T-helper 2 cell treated with Interferon-gamma antibody and Interleukin-4, amounts not matched to agents 100 ng/mL and 5 ng/mL, for 36 hours (primary cell): ENCODE measurements around the gene AK2. TPM values are rescaled to one million over a fixed set of nuclear protein-coding genes. Genes with fewer than 3 reads are reported as not detected.
"Not testable (repeated sequence)": the region's sequence is repeated elsewhere in the genome, so short reads cannot be mapped to it uniquely, and the experiment has no call there.

Source experiments
- intact Hi-C: fragments of 100-400 bp; cut with micrococcal nuclease; formaldehyde crosslinking; loops from one replicate; pipeline ENCODE4 v1.15.1; 2023
- total RNA-seq: library from RNA; stranded (reverse); gene quantifications from 2 replicates; pipeline ENCODE4 v1.2.3, GENCODE V29; 2022

The AK2 gene
- total RNA-seq, 1 donor from 2014 or later, result 227 TPM

DNA sequence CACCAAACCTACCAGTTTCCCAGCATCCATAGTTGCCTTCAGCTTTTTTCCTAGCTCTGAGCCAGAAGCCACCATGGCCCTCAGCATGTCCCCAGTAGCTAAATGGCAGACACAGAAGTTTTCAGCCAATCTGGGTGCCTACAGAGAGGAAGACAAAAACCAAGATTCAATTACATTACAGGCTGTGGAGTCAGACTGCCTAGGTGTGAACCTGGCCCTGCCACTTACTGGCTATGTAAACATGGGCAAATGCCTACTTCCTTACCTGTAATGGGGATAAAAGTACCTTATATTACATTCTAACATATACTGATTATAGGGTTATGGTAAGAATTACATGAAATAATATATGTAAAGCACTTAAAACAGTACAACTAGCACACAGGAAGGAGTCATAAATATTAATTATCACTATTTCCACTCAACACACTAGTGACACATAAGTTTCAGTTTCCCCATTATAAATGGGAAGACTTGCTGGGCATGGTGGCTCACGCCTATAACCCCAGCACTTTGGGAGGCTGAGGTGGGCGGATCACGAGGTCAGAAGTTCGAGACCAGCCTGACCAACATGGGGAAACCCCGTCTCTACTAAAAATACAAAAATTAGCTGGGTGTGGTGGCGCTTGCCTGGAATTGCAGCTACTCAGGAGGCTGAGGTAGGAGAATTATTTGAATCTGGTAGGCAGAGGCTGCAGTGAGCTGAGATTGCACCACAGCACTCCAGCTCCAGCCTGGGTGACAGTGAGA, 12.1 kb downstream of the AK2 start:
- intact Hi-C loops, result not testable (repeated sequence)

DNA sequence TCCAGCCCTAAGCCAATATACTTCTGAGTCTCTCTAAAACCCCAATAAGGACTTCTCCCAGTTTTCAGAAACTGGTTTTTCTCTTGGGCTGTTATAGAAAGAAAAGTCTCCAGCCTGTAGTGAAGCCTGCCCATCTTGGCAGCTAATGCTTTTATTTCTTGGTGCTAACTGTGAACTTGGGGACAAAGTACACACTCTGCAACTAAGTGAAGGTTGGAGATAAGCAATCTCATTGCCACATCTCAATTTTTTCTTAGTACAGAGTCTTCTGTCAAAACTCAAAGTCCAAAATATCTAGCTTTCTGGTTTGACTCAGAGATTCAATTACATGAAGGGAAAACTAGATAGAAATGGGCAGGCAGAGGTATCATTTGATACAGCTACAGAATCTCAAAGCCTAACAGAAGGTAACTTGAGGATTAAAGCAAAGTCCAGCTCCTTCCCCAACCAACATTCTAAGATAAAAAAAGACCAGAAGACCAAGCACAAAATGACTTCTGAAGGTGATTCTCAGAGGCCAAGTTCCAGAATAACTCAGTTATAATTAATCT, 14.0 kb downstream of the AK2 start:
- intact Hi-C loops, result no loop called here

DNA sequence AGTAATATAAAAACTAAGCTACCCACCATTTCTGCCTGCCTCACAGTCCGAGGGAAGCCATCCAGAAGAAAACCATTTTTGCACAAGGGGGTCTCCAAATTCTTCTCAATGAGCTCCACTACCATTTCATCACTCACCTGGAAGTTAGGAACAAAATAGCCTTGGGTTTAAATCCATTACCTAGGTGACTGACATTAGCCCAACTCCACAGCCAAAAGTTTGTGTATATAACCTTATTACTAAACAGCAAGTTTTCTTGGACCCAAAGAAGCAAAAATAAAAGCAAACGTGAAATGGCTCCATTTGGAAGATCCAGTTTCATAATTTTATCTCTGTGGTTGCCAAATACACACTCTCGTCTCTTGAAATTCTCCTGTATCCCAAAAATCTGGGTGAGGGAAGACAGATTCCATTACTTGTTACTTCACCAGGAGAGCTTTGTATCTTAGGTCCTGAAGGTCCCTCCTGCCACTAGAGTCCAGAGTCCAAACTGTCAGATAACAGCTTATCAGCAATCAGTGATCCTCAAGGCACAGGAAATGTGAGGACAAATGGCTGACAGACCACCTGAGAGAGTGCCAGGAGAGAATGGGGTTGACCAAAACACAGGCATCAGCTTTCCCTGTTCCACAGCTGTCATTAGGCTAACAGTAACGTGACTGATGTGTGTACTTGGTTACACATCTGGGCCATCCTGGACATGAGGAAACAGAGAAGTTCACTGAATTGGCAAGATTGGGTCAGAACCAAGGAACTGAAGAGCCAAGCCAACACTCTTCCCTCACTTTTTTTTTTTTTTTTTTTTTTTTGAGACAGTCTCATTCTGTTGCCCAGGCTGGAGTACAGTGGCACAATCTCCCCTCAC, 14.9 kb downstream of the AK2 start:
- intact Hi-C loops, result no loop called here

DNA sequence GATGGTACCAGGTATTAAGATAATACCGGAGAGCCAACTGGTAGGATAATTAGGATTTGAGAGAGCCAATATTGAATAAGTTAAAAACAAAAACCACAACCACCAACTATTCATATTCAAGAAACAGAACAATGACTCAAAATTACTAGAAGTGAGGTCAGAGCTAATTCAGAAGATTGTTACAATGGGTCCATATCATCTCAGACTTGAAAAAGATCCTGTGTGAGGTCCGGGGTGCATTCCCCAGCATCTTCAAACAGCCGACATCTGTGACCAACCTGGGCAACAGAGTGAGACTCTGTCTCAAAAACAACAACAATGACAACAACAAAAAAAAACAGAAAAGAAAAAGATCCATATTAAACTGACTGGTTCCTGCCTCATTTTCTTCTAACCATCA, 18.6 kb downstream of the AK2 start:
- intact Hi-C loops, result no loop called here

DNA sequence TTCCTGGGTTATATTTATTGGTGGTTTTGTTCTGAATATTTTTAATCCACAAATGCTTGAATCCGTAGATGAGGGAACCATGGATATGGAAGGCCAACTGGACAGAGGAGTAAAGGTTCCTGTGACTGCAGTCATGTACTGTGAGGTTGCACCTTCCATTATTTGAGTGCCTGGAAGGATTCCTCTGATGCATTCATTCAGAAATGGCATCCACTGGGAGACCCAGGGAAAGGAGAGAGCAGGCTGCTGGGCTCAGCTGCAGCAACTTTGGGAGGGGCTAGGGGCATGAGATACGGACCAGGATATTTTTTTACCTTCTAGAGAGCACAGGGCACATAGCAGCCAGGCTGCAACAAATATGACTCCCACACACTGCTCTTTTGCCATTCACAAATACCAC, 19.5 kb downstream of the AK2 start:
- intact Hi-C loops, result no loop called here

DNA sequence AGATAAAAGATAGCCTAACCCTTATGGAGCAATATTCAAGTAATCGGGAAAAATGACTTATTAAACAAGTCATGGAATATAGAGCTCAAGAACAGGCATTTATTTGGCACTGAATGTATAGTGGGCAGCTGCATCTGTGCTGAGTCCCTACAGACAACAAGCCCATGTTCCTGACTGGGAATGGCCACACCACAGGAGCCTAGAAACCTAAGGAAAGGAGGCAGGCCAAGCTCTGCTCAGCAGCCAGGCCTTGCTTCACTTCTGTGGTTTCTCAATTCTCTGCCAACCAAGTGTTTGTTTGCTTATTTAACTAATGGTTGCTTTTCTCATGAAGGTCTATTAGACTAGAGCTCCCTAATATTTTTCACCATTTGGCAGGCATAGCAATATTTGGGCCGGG, 21.5 kb downstream of the AK2 start:
- intact Hi-C loops, result no loop called here

DNA sequence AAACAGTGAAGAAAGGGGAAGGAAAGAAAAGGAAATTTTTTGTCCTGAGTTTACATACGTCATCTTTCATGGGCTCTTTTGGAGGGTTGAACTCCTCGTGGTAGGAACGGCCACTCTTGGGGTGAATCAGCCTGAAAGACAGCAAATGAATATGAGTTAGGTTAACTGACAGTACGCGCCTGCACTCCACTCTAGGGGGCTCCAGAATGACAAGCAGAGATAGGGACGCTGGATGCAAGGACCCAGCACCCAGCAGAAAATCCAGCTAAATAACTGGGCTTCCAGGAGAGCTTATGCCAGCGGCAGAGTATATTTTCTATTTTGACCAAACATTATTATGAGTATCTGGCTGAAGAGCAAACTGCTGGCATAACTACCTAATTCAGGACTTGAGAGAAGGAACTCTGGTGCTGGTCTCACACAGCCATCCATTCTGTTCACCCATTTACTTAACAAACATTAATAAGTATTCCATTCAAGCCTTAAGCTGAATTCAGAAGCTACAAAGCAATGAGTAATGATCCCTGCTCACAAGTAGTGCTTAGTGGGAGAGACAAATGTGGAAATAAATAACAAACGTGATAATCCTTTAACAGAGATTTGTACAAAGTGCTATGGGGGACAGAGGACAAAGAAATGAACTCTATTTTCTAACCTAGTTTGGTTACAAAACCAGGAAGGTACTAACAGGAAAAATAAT, 22.1 kb downstream of the AK2 start:
- intact Hi-C loops, result no loop called here

DNA sequence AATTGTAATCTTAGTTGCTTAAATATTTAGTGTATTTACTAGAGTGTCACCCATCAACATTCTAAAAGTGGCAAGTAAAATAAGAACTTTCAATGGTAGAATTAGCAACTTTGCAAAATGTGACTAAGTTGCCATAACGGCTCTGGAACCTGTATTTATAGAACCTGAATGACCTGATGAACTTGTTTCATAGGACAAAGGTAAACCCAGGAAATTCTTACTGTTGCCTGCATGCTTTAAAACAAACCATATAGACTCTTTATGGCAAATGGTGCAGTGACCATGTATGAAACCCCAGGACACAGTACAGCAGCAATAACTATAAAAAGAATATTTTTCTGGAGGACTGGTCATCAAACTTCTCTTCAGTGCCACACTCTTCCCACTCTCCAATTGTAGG, 22.9 kb downstream of the AK2 start:
- intact Hi-C loops, result no loop called here

DNA sequence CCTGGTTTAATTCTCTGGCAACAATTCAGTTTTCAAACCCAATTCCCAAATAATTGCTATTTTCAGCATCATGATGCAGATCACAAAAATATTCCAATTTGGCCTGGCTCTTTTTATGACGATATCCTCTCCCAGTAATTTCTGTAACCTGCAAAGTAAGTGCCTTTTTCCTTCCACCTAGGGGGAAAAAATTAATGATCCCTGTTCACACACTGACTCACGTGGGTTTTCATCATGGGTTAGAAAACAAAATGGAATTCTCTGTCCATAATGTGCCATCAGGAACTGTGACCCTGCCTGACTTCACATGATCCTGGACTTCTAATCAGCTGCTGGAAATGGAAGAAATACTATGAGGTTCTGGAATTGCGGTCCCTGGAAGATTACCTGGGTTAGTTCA, 24.5 kb downstream of the AK2 start:
- intact Hi-C loops, result no loop called here

DNA sequence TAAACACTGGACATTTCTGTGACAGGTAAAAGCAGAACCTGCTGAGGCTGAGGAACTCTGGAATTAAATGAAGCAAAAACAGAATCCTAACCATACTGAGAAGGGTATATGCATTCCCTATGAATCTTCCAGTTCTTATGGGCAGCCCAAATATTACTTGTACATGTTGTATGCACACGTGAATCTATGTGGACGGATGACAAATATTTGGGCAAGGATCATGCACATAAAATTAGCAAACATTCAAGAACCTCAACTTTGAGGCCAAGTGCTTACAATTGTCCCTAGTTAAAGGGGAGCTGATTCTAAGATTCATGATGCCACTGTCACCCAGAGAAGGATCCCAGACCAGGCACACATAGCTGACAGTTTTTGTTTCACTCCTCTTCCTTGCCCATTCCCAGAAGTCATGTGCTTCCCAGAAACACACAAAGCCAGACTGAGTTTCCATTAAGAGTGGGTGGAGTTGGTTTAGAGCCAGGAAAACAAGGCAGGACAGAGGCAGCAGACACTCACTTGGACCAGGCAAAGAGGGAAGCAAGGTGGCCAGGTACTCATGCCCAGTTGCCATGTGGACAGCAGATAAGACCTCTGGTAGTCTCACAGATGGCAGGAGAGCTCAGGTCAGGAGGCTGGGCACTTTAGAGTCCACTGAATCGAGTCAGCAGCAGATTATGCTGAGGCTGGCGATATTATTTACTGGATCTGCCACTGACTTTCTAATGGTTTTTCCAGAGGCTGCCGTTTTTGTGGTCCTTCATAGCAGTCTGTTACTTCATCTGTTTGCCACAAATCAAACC, 25.6 kb downstream of the AK2 start:
- intact Hi-C loops, result no loop called here

DNA sequence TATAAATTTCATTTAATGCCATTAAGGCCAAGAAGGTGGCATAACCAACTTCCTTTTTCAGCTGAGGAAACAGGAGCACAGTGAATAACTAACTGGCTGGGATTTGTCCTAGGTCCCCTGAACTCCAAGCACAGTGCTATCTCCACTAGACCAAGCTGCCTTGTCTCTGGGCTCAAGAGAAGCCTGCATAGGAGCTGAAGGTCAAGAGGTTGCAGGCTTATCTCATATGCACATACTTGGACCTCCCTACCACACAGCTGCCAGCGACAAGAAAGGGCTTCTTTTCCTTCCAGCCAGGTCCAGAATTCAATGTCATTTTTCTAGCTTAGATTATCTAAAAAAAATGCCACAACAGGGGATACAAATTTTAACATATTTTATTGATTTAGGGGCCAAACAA, 27.1 kb downstream of the AK2 start:
- intact Hi-C loops, result no loop called here

DNA sequence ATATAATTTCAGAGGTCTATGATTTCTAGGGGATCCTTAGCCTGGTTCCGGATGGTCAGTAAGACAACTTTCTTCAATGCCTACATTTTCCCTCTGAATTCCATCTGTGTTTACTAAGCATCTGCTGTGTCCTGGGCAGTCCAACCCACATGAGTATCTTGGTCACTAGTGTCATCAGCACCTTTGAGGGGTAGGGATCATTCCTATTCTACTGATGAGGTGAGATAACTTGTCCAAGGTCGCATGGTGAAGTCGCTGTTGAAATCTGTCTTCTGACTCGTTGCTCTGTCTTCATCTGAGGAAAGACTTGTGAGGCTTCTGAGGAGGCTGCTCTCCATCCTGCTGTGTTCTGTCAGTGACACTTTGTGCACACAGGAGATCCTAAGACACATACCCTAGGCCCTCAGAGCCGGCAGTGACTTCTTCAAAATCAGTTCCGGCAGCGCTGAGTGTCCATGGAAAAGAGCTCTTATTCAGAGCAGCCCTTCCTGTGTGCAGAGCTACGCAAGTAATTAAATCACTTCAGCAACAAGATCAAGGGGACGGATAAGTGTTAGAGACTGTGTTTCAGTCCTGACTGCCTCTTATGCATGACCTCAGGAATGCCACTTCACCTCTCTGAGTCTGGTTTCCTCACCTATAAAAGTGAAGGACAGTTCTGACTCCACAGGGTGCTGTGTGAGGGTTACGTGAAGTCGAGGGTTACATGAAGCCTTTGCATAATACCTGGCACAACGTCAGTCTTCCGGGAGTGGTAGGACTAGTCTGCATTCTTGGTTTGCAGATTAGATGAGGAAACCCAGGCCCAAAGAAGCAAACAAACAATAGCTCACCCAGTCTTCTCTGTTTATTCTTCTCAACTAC, 28.4 kb downstream of the AK2 start:
- intact Hi-C loops, result no loop called here

DNA sequence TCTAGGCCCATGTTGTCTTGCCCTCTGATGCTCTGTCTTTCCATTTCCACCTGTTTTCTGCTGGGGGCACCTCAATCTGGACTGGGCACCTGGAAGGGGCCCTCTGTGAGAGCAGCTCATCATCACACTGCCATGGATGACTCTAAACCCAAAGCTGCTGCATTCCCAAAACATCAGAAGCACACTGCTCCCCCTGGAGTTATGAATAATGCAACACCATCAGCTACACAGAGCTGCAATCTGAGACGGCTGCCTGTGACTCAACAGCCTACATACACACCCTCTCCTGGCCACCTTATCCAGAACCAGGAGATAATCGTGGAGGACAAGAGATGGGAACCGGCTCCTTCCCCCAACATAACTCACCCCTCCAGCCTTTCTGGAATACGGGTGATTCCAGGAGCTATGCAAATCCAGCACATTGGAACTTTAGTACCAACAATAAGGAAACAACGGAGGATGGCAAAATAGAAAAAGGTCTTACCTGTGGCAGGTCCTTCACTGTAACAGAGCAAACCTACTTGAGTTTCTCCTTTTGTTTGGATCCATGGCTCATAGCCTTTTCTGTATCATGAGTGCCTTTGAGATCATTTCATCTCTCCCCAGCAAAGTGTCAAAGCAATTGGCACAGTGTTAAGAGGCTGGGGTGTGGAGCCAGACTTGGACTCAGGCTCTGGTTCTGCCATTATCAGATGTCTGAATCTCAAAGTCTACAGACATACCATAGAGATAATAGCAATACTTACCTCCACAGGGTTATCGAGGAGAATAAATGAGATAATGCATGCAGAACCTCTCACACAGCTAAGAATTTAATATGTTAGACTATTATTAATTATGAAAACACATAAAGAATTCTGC, 29.3 kb downstream of the AK2 start:
- intact Hi-C loops, result loop anchor here (1.0 kb wide), 1 partner anchor 74 kb away; no protein-coding TSS in a partner anchor

DNA sequence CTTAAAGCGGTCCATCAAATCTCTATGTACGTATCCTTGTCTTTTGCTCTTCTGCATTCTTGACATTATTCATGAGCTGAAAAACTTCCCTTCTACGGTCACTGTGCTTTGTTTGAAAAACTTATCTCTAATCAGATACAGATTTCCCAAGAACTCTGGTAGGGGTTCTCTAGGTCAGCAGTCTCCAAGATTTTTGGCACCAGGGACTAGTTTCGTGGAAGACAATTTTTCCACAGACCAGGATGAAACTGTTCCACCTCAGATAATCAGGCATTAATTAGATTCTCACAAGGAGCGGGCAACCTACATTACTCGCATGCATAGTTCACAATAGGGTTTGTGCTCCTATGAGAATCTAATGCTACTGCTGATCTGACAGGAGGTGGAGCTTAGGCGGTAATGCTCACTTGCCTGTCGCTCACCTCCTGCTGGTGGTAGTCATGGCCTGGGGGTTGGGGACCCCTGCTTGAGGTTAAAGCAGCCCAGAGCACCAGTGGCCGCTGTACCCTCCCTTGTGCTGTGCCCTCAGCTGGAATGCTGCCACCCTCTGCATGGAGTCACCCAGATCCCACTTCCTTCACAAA, 30.8 kb downstream of the AK2 start:
- intact Hi-C loops, result no loop called here

DNA sequence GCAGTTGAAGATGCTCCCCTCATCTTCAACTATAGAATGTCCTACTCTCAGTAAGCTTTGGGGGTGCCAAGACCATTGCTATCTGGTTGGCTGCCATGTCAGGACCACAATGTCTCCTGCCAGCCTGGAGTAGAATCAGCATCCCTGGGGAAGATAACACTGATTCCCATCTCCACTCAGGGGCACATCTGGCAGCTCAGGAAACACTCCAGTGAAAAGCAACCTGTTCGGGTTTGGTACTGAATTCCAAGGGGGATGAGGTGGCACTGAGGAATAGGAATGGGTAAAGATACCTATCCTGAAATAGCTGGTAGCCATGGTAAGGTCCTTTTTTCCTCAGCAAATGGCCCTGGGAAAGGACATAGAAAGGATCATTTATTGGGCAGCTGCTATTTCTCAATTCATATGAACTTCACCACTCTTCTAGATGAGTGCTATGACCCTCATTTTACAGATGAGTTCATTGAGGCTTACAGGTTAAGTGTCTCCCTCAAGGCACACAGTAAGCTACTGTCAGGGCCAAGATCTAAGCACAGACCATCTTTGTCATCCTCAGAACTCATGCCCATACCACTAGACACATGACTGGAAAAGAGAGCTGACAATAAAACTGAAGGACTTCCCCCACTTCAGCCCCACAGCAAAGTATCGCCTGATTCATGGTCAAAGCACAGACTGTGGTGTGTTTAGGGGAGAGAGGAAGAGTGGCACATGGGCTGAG, 31.4 kb downstream of the AK2 start:
- intact Hi-C loops, result no loop called here

DNA sequence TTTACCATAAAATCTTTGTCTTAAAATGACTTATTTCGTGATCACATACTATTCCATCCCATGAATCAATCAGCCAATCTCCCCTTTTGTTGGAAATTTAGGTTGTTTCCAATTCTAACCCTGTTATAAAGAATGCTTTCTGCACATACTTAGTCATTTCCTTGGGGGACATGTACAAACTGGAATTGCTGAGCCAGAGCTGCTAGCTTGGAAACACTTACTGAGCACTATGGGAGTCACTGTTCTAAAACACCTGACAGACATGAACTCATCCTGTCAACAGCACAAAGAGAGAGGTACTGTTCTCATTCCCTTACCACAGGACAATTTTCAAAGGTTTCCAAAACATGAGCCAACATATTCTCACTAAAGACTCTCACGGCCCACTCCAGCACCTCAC, 32.1 kb downstream of the AK2 start:
- intact Hi-C loops, result no loop called here

DNA sequence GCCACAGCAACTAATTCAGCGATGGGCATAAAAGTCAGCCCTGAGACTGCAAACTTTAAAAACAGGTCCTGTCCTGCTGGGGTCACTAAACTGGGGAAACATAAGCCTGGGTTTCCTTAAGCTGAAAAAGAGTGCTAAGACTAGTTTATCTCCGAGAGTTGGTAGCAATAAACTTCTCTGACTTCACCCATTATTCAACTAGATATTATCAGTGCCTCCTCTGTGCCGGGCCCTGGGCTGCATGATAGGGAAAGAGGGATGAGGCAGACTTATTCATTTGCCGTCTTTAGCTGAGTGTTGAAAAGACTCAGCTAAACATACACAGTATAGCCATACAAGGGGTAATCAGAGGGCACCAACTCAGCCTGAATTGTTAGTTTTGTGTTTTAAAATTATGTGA, 33.0 kb downstream of the AK2 start:
- intact Hi-C loops, result no loop called here

DNA sequence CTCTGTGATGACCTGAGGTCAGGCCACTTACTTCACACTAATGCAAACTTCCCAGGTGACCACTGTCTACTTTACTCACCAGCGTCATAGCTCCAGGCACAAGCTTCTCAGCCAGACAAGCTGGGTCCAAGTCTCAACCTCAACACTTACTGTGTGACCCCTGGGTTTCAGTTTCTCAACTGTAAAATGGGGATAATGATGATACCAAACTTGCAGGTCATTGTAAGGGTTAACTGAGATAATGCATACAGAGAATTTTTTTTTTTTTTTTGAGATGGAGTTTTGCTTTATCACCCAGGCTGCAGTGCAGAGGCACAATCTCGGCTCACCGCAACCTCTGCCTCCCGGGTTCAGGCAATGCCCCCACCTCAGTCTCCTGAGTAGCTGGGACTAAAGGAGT, 34.7 kb downstream of the AK2 start:
- intact Hi-C loops, result no loop called here
